RPMI8226 (cell line): ENCODE data around the gene DRICH1.
"Not testable (repeated sequence)": the region's sequence is repeated elsewhere in the genome, so short reads cannot be mapped to it uniquely, and the experiment has no call there.

Experiments
- DNase-seq: peaks from one replicate; pipeline ENCODE4 v3.0.0-alpha.2; 2015

DRICH1 gene

GRCh38 chr22:23646526-23646925 lies 14.4 kb upstream of the DRICH1 start:
- DNase-seq: not testable (repeated sequence)

DNA sequence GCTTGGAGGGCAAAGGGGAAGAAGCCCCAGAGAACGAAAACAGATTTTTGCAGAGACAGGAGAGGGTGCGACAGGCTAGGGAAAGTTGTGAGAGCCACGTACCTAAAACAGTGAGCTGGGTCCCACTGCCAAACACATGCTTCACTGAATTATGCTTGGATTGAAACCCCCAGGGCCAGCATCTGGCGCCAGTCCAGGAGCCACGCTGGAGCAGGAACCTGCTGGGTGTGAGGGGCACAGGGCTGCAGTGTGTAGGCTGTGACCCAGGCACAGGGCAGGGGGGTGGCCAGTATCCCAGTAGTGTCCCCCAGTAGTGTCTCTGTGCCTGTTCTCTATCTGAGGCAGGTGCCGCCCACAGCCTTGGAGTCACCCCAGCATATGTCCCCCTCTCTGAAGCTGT lies 8.1 kb upstream of the DRICH1 start:
- not testable (repeated sequence) for DNase-seq

DNA sequence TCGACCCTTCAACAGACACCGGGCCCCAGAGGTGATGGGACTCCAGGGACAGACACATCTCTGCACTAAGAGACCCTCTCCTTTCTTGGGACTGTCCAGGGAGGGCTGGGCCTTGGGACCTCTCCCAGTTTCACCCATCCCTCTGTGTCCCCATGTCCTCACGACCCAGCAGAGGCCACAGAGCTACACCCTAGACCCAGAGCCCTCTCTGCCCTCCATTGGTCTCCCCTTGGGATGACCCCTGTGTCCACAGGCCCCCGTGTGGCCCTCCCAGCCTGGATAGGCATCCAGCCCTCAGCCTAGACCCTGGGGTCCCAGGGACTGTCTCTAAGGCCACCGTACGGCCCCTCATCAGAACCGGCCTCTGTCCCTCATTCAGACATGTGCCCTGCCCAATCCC lies 7.5 kb upstream of the DRICH1 start:
- DNase-seq: no peak

GRCh38 chr22:23638611-23639010 lies 6.5 kb upstream of the DRICH1 start:
- DNase-seq: no peak

DNA sequence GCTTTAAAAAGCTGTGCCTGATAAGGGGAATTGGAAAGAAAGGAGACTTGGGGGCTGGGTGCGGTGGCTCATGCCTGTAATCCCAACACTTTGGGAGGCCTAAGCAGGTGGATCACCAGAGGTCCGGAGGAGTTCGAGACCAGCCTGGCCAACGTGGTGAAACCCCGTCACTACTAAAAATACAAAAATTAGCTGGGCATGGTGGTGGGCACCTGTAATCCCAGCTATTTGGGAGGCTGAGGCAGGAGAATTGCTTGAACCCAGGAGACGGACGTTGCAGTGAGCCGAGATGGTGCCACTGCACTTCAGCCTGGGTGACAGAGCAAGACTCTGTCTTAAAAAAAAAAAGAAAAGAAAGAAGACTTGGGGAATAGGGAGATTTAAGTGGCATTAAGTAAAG lies 3.2 kb upstream of the DRICH1 start:
- not testable (repeated sequence) for DNase-seq

GRCh38 chr22:23628056-23628743 lies 3.9 kb downstream of the DRICH1 start:
- not testable (repeated sequence) for DNase-seq

DNA sequence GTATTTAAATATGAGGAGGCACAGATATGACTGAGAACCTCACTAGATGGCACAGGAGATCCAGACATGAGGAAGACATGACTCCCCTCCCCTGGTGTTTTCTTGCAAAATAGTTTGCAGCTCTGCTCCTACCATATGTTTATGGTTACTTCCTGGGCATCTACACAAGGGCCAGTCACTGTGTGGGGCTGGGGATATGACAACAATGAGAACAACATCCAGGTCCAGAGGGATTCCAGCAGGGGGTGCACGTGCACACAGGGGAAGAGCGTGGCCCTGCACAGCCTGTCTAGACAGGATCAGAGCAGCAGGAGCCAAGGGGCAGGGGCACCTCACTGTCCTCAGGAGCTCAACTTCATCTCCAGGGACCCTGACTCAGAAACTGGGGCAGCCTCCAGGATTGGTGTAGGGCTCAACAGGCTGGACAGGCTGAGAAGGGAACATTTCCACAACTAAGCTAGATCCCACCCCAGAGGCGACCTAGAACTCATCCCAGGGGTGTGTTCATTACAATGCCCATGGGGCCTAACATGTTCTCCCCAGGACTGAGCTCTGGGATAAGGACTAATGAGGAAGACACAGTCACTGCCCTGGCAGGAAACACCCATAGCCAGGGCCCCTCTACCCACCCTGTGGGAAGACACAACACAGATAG lies 4.6 kb downstream of the DRICH1 start:
- peak; percentile 41 for DNase-seq

DNA sequence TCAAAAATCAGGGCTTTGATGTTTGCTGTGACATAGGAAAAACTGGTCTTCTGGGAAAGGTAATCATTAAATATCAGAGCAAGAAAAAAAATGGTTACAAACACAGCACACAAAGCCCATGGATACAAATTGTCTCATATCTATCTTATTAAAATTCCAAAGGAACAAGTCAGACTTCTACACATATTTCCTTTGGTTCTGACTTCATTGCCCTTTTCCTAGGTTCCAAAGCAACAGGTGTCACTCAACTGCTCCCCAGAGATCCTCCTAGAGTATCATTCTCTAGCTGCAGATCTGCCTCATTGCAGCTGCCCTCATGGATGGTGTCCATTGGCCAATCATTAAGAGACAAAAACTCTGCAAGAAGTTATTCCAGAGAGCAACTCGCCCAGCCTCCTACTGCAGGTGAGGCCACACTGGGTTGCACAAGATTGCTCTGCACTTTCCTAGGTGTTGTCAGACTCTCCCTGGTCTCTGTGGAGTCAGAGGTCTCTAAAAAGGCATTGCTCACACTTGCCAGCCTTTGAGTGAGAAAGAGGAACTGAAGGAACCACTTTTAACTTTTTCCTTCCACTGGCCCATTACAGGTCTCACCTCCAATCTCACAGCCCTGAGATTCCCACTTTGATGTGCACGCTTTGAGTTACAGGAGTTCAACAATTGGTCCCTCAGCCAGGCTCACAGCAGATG lies 5.7 kb downstream of the DRICH1 start:
- DNase-seq: no peak

DNA sequence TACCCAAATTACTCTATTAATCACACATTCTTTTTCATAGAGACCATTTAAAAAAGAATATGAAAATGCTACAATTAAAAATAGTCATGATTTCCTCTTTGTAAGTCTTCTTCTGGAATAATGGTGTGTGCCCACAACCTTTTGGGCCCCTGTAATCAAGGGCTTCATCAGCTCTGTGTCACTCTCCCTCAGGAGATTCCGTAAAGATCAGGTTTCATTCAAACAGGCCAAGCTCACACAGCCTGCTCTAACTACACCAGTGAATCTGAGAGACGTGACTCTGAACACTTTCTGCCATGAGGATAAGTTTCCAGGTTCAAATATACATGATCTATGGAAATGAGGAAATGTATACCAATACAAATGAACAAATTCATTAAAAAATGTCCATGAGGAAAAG lies 9.5 kb downstream of the DRICH1 start:
- DNase-seq: no peak

- DNase-seq: not testable (repeated sequence)
Measured at GRCh38 chr22:23621916-23622315, 10.2 kb downstream of the DRICH1 start.

DNA sequence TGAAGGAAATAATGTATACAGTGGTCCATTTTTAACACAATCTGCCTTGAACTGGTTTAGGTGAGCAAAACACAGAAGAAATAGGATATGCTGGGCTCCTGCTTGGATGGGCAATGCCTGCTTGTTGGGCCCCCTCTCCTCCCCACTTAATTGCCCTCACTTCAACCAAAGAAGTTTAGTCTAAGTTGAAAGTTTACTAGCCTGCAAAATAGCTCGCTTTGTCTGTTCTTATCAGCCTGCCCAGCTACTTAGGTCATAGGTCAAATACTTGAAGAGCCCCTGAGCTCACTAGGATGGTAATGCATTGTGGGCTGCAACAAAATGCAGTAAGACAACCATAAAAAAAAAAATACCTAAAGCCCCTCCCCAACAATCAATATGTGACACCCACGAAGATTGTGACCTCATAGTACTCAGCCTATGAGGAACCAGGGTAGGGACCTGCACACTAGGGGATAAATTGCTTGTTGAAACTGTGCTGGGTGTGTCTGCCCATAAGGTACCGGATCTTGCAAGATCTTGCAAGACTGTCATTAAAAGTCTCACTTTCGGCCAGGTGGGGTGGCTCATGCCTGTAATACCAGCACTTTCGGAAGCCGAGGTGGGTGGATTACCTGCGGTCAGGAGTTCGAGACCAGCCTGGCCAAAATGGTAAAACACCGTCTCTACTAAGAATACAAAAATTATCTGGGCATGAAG lies 10.9 kb downstream of the DRICH1 start:
- no peak for DNase-seq

- DNase-seq: no peak
Measured at GRCh38 chr22:23613193-23613972, 18.7 kb downstream of the DRICH1 start.

DNA sequence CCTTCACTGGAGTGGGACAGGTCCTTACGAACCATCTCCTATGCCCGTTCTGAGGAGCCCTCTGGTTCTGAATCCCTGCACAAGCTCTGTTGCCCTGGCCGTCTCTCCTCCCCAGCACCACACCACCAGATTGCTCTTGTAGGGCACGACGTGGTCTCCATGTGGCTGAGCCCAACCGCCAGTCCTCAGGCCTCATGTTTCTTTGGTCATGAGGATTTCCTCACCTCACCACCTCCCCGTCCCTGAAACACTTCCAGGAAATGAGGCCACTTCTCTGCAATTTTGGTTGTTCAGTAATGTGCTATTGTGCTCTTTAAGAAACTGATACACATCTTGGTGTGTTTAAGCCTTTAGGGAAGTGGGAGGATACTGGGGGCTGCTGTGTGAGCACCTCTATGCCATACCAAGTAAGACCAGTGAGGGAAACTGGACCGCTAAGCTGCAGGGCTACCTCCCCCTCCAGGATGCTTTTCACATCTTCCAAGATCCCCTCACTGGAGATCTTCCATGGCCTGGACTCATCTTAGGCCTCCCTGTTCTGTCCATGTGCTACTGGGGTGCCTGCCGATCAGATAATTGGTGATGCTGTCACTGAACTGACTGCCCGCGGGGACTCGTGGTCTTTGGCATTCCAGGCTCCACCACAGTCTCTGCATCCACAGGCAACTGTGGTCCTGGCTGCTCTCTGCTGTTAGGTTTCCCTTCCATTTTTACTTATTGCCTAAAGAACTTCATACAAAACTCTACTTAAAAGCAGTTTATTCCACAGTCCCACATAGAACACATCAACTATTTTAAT lies 21.9 kb downstream of the DRICH1 start:
- DNase-seq: no peak

DNA sequence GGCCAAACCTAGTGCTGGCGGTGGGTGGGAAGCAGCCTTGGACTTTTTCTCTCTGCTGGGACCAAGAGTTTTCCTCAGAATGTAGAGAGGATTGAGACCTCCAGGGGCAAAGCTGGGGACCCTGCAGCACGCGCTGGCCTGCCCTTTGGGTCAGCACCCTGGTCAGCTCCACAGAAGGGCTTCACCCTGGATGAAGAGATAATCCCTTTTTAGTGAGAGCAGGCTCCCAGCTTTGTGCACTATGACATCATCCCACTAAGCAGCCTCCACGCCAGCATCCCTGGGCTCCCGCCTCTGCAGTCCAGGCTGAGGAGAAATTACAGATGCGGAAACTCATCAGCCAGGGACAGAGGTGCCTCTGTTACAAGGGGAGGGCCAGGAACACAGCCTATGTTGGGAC lies 23.5 kb downstream of the DRICH1 start:
- no peak for DNase-seq

- no peak for DNase-seq
Measured at GRCh38 chr22:23606204-23607131, 25.7 kb downstream of the DRICH1 start.

GRCh38 chr22:23604939-23605712 lies 27.0 kb downstream of the DRICH1 start:
- no peak for DNase-seq

DNA sequence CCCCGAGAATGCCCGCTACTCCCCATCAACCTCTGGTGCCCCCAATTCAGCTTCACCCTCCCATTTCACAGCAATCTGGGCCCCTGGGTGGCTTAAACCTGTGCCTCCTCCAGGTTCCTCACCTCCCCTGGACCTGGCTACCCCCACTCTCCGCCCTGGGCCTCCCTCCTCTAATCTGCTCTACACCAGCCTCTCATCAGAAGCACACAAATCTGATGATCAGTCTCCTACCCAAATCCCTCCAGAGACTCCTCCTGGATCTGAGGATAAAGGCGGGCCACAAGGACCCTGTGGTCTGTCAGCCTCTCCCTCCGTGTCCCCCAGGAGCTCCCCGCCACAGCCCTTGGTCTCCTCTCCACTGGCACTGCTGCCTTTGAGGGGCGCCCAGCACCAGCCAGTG lies 28.9 kb downstream of the DRICH1 start:
- no peak for DNase-seq

DNA sequence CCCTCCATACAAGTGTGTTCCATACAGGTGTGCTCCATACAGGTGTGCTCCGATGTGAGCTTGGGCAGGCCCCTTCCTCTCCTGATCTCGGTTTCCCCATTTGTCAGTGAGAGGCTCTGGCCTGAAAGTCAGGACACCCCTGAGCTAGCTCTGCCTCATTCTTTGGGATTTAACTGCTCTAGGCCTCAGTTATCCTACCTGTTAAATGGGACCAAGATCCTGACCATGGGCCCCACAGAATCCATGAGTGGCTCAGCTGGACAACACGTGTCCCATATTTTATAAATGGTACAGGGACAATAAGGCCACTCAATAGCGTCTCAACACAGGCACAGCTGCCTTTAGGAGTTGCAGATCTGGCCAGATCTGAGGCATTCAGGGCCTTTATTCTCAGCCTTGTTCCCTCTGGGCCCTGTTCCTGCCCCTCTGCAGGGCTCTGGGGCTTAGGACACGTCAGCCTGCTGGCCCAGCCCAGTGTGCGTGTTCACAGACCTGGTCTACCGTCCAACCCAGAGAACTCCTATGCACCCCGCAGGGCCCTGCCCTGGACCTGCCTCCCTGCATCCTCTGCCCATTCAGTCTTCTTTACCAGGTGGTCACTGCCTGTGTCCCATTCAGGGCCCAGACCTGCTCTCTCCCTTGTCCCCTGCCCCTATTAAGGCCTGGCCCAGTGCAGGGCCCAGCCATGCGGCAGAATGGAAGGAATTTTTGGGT lies 33.2 kb downstream of the DRICH1 start:
- no peak for DNase-seq
